Endothelial cell of umbilical vein (primary cell): ENCODE measurements around the gene STARD5. TPM values are rescaled to one million over a fixed set of nuclear protein-coding genes. Genes with fewer than 3 reads are reported as not detected.

ENCODE experiments used
- BruUV-seq: library from RNA; stranded (reverse); fragments of 400-500 nt; replicated peaks from 2 replicates; lab custom pipeline; 2021; lab: Mats Ljungman, UMichigan
- CTCF ChIA-PET: fragments of 300-600, 350-600 bp; sonication (Branson Sonifier 250); formaldehyde crosslinking; loops from one replicate; lab custom pipeline; 2021; ENCODE audit warnings: antibody characterized with exemption, inconsistent platforms; lab: Charles Lee
- POLR2A ChIA-PET: fragments of 300-600, 350-600 bp; sonication (Branson Sonifier 250); formaldehyde crosslinking; loops from one replicate; lab custom pipeline; 2021; ENCODE audit warnings: antibody characterized with exemption, inconsistent platforms; lab: Charles Lee
- DNase-seq: peaks from one replicate; pipeline ENCODE4 v3.0.0-alpha.2; 2011; ENCODE audit warnings: low read depth, low spot score
- FAIRE-seq: peaks from 2 replicates; lab custom pipeline; 2011; peaks lifted over from hg19 to GRCh38; lab: Jason Lieb, UNC
- H2AFZ ChIP-seq: 2 replicates; pipeline ENCODE4 v1.6.0; 2012; ENCODE audit warnings: low read depth, low read length, control low read depth, inconsistent platforms
- H3K27ac ChIP-seq: 2 replicates; pipeline ENCODE4 v1.5.1; 2011; ENCODE audit warnings: low read depth, mild to moderate bottlenecking, control low read depth, low read length, moderate library complexity; ENCODE audit not compliant: insufficient read depth
- H3K27me3 ChIP-seq, 2 experiments: 2 replicates each; pipeline versions ENCODE4 v1.6.0 to v1.6.1; 2011; ENCODE audit warnings: low read length in 2 of 2, mixed read lengths in 1 of 2; ENCODE audit not compliant: control insufficient read depth in 2 of 2, insufficient read depth in 2 of 2
- H3K36me3 ChIP-seq, 2 experiments: 2 replicates in 1 of 2; 3 replicates in 1 of 2; pipeline ENCODE4 v1.5.1; 2011; ENCODE audit warnings: low read length in 2 of 2, mild to moderate bottlenecking in 1 of 2, moderate library complexity in 1 of 2; ENCODE audit not compliant: control insufficient read depth in 2 of 2, insufficient read depth in 2 of 2; ENCODE audit errors: extremely low read depth in 1 of 2
- H3K4me1 ChIP-seq: 3 replicates; pipeline ENCODE4 v1.5.1; 2011; ENCODE audit warnings: mild to moderate bottlenecking, low read length; ENCODE audit not compliant: control insufficient read depth, insufficient read depth; ENCODE audit errors: extremely low read depth
- H3K4me2 ChIP-seq: 2 replicates; pipeline ENCODE4 v1.6.1; 2011; ENCODE audit warnings: low read length, control low read depth, mixed read lengths; ENCODE audit not compliant: insufficient read depth
- H3K4me3 ChIP-seq, 3 experiments: fragments of 200-600 bp in 1 of 3; sonication (generic), shearing (Covaris generic) in 1 of 3; replicated peaks in 1 of 3; 2 replicates each; pipeline ENCODE4 v1.5.1; 2011 to 2016; ENCODE audit warnings: control low read depth in 3 of 3, low read length in 3 of 3, mild to moderate bottlenecking in 2 of 3, inconsistent platforms in 1 of 3, low read depth in 1 of 3, moderate library complexity in 1 of 3; ENCODE audit not compliant: insufficient read depth in 1 of 3
- H3K79me2 ChIP-seq: 2 replicates; pipeline ENCODE4 v1.6.0; 2012; ENCODE audit warnings: low read length, inconsistent platforms; ENCODE audit not compliant: control insufficient read depth, insufficient read depth
- H3K9ac ChIP-seq: replicated peaks from 2 replicates; pipeline ENCODE3; 2011; ENCODE audit warnings: low read length, control low read depth; ENCODE audit not compliant: insufficient read depth; ENCODE audit errors: extremely low read depth
- H3K9me1 ChIP-seq: replicated peaks from 3 replicates; pipeline ENCODE4 v1.6.0; 2011; ENCODE audit warnings: mild to moderate bottlenecking, low read length; ENCODE audit not compliant: control insufficient read depth, insufficient read depth; ENCODE audit errors: extremely low read depth
- H3K9me3 ChIP-seq: replicated peaks from 2 replicates; pipeline ENCODE4 v1.5.1; 2012; ENCODE audit warnings: low read length, inconsistent platforms; ENCODE audit not compliant: control insufficient read depth, insufficient read depth
- H4K20me1 ChIP-seq: replicated peaks from 2 replicates; pipeline ENCODE3; 2011; ENCODE audit warnings: mild to moderate bottlenecking, low read length; ENCODE audit not compliant: control insufficient read depth, insufficient read depth; ENCODE audit errors: extremely low read depth
- EZH2 ChIP-seq: IDR thresholded peaks from 2 replicates; pipeline ENCODE4 v1.6.1; 2012; ENCODE audit warnings: borderline replicate concordance, low read depth, mild to moderate bottlenecking, moderate library complexity, low read length, inconsistent platforms; ENCODE audit not compliant: severe bottlenecking
- FOS ChIP-seq: IDR thresholded peaks from 2 replicates; pipeline ENCODE4 v1.6.1; 2011; ENCODE audit warnings: mild to moderate bottlenecking, low read length, moderate library complexity, borderline replicate concordance; ENCODE audit not compliant: insufficient read depth
- GATA2 ChIP-seq: IDR thresholded peaks from 2 replicates; pipeline ENCODE4 v1.7.0; 2011; ENCODE audit warnings: low read depth, mild to moderate bottlenecking, moderate library complexity, mixed read lengths, low read length; ENCODE audit not compliant: insufficient read length, insufficient read depth
- JUN ChIP-seq: IDR thresholded peaks from 2 replicates; pipeline ENCODE4 v1.6.1; 2011; ENCODE audit warnings: borderline replicate concordance, low read depth; ENCODE audit not compliant: insufficient read length, insufficient read depth
- MAX ChIP-seq: IDR thresholded peaks from 2 replicates; pipeline ENCODE4 v1.6.1; 2011; ENCODE audit not compliant: insufficient read depth, insufficient read length
- POLR2A ChIP-seq: IDR thresholded peaks from 2 replicates; pipeline ENCODE4 v1.6.1; 2012; ENCODE audit warnings: low read depth, mild to moderate bottlenecking, control low read depth, low read length
- POLR2AphosphoS5 ChIP-seq: IDR thresholded peaks from 2 replicates; pipeline ENCODE4 v1.6.1; 2012; ENCODE audit warnings: low read depth, mild to moderate bottlenecking, control low read depth, low read length, moderate library complexity; ENCODE audit not compliant: insufficient read depth
- dilution Hi-C: fragments of 300-500 bp; cut with MboI; formaldehyde crosslinking; loops from one replicate; pipeline ENCODE4 v1.15.0; 2019; ENCODE audit warnings: low sequenced_read_pairs; ENCODE audit not compliant: extremely low pct_ligation_motif_present
- intact Hi-C: fragments of 100-400 bp; cut with micrococcal nuclease; formaldehyde crosslinking; loops from one replicate; pipeline ENCODE4 v1.10.0; 2022
- polyA plus RNA-seq, 4 experiments: library from polyadenylated mRNA; depleted of rRNA in 3 of 4; stranded (reverse) in 3 of 4; unstranded in 1 of 4; fragments of >200 nt; gene quantifications; 2 replicates each; pipeline versions ENCODE4 v1.2.1 to v1.2.3, GENCODE V29; 2011 to 2012; ENCODE audit warnings: missing spikeins in 1 of 4
- total RNA-seq: library from RNA; stranded (reverse); gene quantifications from 2 replicates; pipeline ENCODE4 v1.2.3, GENCODE V29; 2021
- TF ChIP-seq, protein P1 (sequence below), 2 donors: IDR thresholded peaks; 1 replicate in 1 of 2; 2 replicates in 1 of 2; pipeline ENCODE4 v1.5.1; 2011; ENCODE audit warnings: low read length in 2 of 2, mild to moderate bottlenecking in 2 of 2, moderate library complexity in 2 of 2, control low read depth in 1 of 2, inconsistent platforms in 1 of 2, low read depth in 1 of 2; ENCODE audit not compliant: insufficient read depth in 1 of 2; ENCODE audit errors: extremely low read depth in 1 of 2

STARD5 gene
- total and polyA plus RNA-seq, 2 donors (not counting 3 experiments of a cell fraction or from before 2014, with no cell fraction given): 2.2 to 3.0 TPM

DNA sequence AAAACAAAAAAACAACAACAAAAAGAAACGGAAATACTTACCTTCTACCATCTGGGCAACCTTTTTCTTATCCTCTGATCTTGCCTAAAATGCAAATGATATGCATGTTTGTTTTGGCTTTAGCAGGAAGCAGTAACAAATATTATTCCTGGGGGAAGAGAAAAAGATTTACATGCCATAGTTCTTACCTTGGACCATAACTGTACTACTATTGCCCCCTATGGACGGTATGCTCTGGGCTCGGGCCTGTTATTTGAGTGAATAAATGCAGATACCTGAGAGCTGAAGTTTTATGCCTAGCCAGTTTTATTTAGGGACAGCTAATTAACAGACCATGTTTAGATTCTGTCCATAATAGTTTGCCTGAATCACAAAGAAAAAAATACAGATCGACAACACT lies 12.6 kb upstream of the STARD5 start:
- Histone ChIP-seq H3K79me2 (no peaks in the 10 kb centered on the region), H3K9me1 (no peaks in the 10 kb centered on the region), H3K4me3 (no peak overlapping the region), H2AFZ (no peak overlapping the region), H3K36me3 (no peaks in the 10 kb centered on the region), H3K9ac (no peak overlapping the region), H3K4me1 (peaks cover 4% of the 10 kb centered on the region), H4K20me1 (no peaks in the 10 kb centered on the region), H3K9me3 (no peaks in the 10 kb centered on the region), H3K4me2 (no peak overlapping the region), H3K27ac (no peak overlapping the region), H3K27me3 (peaks cover 3 to 8% of the 10 kb centered on the region in 2 experiments)
- TF ChIP-seq, protein P1, sequence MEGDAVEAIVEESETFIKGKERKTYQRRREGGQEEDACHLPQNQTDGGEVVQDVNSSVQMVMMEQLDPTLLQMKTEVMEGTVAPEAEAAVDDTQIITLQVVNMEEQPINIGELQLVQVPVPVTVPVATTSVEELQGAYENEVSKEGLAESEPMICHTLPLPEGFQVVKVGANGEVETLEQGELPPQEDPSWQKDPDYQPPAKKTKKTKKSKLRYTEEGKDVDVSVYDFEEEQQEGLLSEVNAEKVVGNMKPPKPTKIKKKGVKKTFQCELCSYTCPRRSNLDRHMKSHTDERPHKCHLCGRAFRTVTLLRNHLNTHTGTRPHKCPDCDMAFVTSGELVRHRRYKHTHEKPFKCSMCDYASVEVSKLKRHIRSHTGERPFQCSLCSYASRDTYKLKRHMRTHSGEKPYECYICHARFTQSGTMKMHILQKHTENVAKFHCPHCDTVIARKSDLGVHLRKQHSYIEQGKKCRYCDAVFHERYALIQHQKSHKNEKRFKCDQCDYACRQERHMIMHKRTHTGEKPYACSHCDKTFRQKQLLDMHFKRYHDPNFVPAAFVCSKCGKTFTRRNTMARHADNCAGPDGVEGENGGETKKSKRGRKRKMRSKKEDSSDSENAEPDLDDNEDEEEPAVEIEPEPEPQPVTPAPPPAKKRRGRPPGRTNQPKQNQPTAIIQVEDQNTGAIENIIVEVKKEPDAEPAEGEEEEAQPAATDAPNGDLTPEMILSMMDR (IDR thresholded peaks at IDR 0.05; ENCODE audit: extremely low read depth in 1 of 2, insufficient read depth in 1 of 2, low read depth in 1 of 2, low read length in 2 of 2): peak in 1 of 2 donors; percentile 6
- TF ChIP-seq GATA2: no peak
- intact Hi-C loops (loop anchor here (1.0 kb wide), 1 partner anchor 61 kb away; no protein-coding TSS in a partner anchor), dilution Hi-C loops (no loop called here)
- DNase-seq (peak; percentile 23), FAIRE-seq (peak; percentile 12)
- ChIA-PET POLR2A (no interaction called here), CTCF (interaction anchor here (0.6 to 1.9 kb wide), 7 partner anchors 9 to 92 kb away, joined by 3 to 12 read pairs (median 5); partner anchors contain the start of gene STARD5)
- no TSS peak for BruUV-seq

GRCh38 chr15:81335631-81336030 lies 11.7 kb upstream of the STARD5 start:
- POLR2A ChIA-PET: no interaction called here

More at GRCh38 chr15:81335631-81336030, 11.7 kb upstream of the STARD5 start:
- Histone ChIP-seq H2AFZ (no peak overlapping the region), H3K27me3 (peaks cover 3 to 6% of the 10 kb centered on the region in 2 experiments), H3K9me3 (no peaks in the 10 kb centered on the region), H3K9ac (no peak overlapping the region), H3K27ac (no peak overlapping the region), H3K36me3 (no peaks in the 10 kb centered on the region), H3K79me2 (no peaks in the 10 kb centered on the region), H3K9me1 (no peaks in the 10 kb centered on the region), H3K4me1 (peaks cover 4% of the 10 kb centered on the region), H3K4me3 (no peak overlapping the region), H3K4me2 (no peak overlapping the region), H4K20me1 (no peaks in the 10 kb centered on the region)
- intact Hi-C loops: loop anchor here (1.0 kb wide), 1 partner anchor 60 kb away; no protein-coding TSS in a partner anchor
- CTCF ChIA-PET: interaction anchor here (1.0 to 1.9 kb wide), 4 partner anchors 12 to 180 kb away, joined by 5 to 12 read pairs (median 6); partner anchors contain the start of gene STARD5
- TF ChIP-seq POLR2A (no peak), MAX (no peak), JUN (no peak), POLR2AphosphoS5 (no peak), EZH2 (no peak), FOS (no peak)
- TF ChIP-seq, protein P1 (IDR thresholded peaks at IDR 0.05; ENCODE audit: extremely low read depth in 1 of 2, insufficient read depth in 1 of 2, low read depth in 1 of 2, low read length in 2 of 2): no peak
- FAIRE-seq (no peak), DNase-seq (no peak)
- no TSS peak for BruUV-seq
- dilution Hi-C loops: no loop called here
